Stimulated activated CD4-positive, alpha-beta T cell treated with anti-CD3 and anti-CD28 coated beads, TNF-alpha, amount 100 ng/mL, for 1 hour (primary cell): Measurements from ENCODE around the gene SPOCK3.
"Not testable (repeated sequence)": the region's sequence is repeated elsewhere in the genome, so short reads cannot be mapped to it uniquely, and the experiment has no call there.

Source experiments
- DNase-seq, 3 donors: peaks; one replicate each; pipeline ENCODE4 v3.0.0-alpha.2; 2020; ENCODE audit warnings: low read depth in 3 of 3, low spot score in 1 of 3

SPOCK3 gene

DNA sequence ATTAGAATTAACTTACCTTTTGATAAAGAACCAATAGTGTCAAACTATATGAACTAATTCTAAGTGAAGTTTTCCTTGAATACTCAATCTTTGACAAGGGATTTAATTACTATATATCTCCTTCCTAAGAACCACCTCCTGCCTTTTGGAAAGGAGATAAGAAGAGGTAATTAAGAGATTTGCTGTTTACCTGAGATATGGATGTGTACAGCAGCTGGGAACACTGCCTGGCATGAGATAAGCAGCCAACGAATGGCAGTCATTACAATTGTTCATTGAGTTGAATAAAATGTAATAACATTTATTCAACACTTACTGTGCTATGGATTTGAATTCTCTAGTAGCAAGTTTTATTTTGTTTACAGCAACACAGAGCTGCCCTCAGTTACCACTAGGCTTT is 407.1 kb downstream of the SPOCK3 start:
- no peak for DNase-seq

DNA sequence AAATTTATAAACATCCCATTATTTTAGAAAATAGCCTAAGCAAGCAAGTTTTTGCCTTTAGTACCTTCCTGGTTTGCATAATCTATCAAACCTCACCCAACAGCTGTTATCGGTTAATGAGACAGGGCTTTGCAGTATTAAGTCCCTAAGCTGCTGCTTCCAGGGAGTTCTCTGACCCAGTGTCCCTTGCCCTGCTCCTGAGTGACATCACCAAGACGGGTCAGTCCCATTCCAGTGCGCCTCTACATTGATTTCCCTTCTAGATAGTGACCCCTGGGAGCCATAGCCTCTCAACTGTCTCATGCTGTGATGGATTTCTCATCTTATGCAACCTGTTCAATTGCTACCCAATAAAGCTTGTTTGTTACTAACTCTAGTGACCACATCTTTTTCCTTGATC is 410.4 kb downstream of the SPOCK3 start:
- no peak for DNase-seq

DNA sequence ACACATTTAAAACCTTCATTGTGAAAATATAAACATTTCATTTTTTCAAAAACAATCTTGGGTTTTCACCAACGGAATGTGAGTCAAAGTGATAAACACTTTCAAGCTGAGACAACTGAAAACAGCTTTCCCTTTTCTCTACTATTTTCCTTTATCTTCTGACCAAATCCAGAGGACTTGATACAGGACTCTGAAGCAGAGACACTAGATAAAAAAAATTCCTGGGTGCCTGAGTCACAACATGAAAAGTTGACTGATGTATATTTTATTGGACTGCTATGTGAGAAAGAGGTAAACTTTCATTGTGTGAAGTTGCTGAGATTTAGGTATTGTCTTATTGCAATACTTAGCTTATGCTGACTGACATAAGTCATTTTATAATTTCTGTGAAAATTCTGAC is 411.2 kb downstream of the SPOCK3 start:
- no peak for DNase-seq

DNA sequence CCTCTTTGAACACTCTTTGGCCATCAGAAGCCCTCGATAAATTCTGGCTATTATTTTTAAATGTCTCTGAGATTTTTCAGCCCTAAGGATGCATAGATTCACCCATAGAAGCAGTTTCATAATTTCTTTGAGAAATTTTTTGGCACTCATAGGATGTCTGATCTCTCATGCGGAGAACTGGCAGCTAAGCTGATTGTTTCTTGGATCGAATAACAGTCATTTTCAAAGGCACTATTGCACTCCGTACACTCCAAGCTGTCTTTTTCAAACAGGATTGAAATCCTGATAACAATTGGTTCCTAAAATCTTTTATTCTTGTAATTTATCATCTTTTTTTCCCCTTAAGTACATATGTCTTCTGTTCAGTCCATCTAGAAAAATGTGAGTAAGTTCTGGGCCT is 411.9 kb downstream of the SPOCK3 start:
- DNase-seq = no peak

DNA sequence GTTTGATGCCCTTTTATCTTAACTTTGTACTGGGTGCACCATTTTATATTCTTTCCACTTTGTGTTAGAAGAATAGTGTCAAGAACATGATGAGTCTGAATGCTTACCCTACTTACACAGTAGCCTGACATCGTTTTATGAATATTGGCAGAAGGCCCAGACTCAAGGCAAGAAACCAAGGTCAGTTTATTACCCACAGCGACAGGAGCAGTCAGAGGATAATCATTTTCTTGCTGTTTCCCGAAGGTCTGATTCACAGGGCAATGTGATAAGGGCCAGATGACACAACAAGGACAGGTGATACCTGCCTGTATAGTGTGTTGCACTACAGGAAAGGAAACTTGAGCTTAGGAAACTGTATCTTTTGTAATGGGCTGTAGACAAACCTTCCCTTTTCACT is 417.4 kb downstream of the SPOCK3 start:
- no peak for DNase-seq

DNA sequence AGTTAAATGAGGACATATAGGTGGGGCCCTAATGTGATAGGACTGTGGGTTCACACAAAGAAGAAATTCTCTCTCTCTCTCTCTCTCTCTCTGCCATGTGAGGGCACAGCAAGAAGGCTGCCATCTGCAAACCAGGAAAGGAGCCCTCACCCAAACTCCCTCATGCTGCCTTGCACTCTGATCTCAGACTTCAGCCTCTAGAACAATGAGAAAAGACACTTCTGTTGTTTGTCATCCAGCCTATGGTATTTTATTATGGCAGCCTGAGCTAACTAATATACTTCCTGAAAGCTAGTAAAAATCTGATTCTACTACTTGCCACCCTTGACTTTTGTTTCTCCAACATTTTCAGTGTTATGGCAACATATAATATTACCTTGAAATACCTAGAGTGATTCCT is 425.9 kb downstream of the SPOCK3 start:
- no peak for DNase-seq

DNA sequence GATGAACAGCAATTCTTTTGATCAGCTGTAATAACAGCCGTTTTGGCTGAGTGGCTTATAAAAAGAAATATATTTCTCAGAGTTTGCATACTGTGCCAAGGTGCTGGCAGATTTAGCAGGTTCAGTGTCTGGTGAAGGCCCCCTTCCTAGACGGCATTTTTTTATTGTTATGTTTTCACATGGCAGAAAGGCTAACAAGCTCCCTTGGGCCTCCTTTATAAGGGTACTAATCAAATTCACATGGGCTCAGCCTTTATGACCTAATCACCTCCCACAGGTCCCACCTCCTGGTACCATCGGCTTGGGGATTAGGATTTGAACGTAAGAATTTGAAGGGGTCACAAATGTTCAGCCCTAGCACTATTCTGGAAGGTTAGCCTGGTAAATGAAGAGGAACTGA is 431.9 kb downstream of the SPOCK3 start:
- DNase-seq = no peak

GRCh38 chr4:166798126-166798525 is 436.2 kb downstream of the SPOCK3 start:
- DNase-seq = no peak

DNA sequence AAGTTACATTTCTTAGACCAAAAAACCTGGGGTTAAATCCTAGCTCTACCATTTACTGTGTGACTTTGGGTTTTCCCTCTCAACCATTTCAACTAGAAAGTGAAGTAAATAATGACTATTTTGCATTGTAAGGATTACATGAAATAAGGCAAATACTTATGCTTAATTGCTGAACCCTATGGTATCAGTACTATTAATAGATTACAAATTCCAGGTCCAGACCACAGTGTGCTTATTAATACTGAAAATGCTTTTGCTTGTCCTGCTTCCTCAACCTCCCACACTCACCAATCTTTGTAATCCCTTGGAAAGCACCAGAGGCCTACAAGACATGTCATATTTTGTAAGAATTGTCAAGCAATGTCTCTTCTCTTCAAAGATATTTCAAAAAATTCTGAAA is 456.5 kb downstream of the SPOCK3 start:
- DNase-seq = no peak

GRCh38 chr4:166763018-166763417 is 471.3 kb downstream of the SPOCK3 start:
- DNase-seq = no peak

GRCh38 chr4:166741742-166742141 is 492.6 kb downstream of the SPOCK3 start:
- DNase-seq = no peak

DNA sequence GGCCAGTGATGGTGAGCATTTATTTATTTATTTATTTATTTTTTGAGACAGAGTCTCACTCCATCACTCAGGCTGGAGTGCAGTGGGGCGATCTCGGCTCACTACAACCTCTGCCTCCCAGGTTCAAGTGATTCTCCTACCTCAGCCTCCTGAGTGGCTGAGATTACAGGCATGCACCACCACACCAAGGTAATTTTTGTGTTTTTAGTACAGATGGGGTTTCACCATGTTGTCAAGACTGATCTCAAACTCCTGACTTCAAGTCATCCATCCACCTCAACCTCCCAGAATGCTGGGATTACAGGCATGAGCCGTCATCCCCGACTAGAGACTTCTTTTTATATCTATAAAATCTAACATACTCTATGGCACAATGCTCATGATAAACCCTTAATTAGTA is 495.1 kb downstream of the SPOCK3 start:
- not testable (repeated sequence) for DNase-seq

DNA sequence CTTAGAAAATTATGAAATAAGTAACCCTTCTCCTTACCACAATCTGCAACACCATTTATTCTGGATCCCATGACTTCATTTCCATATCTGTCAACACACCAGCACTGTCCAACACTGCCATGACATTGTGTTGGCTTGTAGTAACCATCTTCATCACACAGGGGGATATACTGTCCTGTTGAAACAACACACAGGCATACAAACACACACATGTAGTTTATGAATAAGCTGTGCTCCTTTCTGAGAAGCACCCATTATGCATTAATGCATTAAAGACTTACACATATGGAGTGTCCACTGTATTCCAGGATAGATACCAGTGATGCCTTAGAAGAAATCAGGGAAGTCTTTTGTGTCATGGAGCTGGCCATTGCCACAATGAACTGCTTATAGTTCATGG is 496.9 kb downstream of the SPOCK3 start:
- no peak for DNase-seq

GRCh38 chr4:166735553-166735952 is 498.7 kb downstream of the SPOCK3 start:
- no peak for DNase-seq

DNA sequence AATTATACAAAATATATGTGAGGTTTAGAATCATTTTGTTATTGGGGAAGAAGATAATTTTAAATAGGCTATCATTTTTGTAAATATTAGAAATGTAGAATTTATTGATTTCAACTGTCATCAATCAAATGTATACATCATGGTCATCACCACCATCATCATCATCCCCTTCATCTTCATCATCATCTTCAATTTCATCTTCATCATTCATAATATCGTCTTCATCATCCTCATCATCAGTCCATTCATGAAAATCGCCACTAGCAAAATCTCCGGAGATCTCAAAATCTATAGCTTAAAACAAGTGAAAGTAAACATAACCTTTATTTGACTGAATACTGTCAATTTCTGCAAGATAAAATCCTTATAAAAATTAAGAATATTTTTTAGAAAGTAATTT is 499.5 kb downstream of the SPOCK3 start:
- DNase-seq = no peak

GRCh38 chr4:166733686-166734085 is 500.6 kb downstream of the SPOCK3 start:
- DNase-seq = no peak

GRCh38 chr4:166726832-166727231 is 507.5 kb downstream of the SPOCK3 start:
- no peak for DNase-seq

GRCh38 chr4:166724369-166724768 is 509.9 kb downstream of the SPOCK3 start:
- DNase-seq = no peak

- DNase-seq = no peak
Observed at GRCh38 chr4:166723532-166724140, 510.7 kb downstream of the SPOCK3 start.

DNA sequence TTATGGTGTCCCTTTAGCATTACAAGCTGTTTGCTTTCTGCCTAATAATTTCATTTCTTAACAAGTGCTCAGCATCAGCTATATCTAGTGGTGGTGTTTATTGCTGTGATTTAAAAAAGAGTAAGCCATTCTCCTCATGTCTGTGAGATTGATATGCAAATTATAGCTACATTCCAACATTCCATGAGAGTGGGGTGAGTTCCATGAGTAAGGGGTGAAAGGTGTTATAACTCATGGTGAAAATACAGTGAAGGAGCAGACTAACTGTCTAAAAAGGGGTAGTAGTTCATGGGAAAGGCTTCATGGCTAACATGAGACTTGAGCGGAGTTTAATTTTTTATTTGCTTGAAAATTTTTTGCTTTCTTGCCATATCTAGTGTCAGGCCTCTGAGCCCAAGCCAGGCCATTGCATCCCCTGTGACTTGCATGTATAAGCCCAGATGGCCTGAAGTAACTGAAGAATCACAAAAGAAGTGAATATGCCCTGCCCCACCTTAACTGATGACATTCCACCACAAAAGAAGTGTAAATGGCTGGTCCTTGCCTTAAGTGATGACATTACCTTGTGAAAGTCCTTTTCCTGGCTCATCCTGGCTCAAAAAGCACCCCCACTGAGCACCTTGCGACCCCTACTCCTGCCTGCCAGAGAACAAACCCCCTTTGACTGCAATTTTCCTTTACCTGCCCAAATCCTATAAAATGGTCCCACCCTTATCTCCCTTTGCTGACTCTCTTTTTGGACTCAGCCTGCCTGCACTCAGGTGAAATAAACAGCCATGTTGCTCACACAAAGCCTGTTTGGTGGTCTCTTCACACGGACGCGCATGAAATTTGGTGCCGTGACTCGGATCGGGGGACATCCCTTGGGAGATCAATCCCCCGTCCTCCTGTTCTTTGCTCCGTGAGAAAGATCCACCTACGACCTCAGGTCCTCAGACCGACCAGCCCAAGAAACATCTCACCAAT is 518.3 kb downstream of the SPOCK3 start:
- DNase-seq = not testable (repeated sequence)

- DNase-seq = no peak
Observed at GRCh38 chr4:166700592-166700991, 533.7 kb downstream of the SPOCK3 start.

- no peak for DNase-seq
Observed at GRCh38 chr4:166688835-166689234, 545.5 kb downstream of the SPOCK3 start.

DNA sequence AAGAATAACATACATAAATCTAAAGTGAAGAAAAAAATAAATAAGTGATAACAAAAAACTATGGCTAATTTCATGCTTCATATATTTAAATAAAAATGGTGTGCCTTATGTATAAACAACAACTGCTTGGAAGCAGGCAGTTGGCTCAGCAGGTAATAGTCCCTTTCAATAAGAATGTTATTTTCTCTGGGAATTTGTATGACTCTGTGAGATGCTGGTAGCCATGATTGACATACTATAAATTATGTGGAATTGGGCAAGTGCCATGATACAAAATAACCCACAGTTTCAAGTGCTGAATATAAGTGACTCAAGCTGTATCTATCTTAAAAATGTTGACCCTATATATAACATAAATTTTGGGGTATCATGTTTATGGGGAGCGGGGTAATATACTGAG is 546.5 kb downstream of the SPOCK3 start:
- DNase-seq = no peak
